Measurements from ENCODE around the gene AGAP1.

- TF ChIP-seq TAF1 (IDR thresholded peaks at IDR 0.05; ENCODE audit: borderline replicate concordance, low read depth, low read length) (no peak), POLR2AphosphoS5 (IDR thresholded peaks at IDR 0.05; ENCODE audit: low read depth, low read length) (no peak), POLR2A (IDR thresholded peaks at IDR 0.05; ENCODE audit: low read depth, low read length) (no peak)
Measured at GRCh38 chr2:236101311-236101950, 607.6 kb downstream of the AGAP1 start.

Measured in GM12892 (cell line).